Measurements from ENCODE around the gene SF3A1. TPM values are rescaled to one million over a fixed set of nuclear protein-coding genes. Genes with fewer than 3 reads are reported as not detected.
A peak's percentile ranks its signal among the peaks of the same experiment; 100 is the strongest.

SF3A1 gene
- total RNA-seq, 2 donors from 2014 or later: 151 to 194 TPM

DNA sequence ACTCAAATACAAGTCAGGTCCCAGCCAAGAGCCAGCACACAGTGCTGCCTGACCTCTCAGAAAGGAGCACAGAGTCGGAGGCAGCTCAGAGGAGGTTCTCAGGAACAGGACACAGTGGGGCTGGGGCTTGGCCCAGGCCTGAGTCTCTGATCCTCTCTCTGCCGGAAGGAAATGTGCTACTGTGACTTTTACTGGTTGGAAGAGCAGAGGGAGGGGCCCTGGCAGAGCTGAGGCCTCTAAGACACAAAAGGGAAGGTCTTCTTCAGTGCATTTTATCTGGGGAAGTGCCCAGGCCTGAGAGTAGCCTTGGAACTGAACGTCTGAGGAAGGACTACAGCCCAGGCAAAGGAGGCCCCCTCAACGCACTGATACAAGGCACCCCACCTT is 51.2 kb downstream of the SF3A1 start:
- intact Hi-C loops (cut with DNase I): no loop called here
- H3K36me3 ChIP-seq: no peaks in the 10 kb centered on the region
- peak; percentile 73 for DNase-seq

DNA sequence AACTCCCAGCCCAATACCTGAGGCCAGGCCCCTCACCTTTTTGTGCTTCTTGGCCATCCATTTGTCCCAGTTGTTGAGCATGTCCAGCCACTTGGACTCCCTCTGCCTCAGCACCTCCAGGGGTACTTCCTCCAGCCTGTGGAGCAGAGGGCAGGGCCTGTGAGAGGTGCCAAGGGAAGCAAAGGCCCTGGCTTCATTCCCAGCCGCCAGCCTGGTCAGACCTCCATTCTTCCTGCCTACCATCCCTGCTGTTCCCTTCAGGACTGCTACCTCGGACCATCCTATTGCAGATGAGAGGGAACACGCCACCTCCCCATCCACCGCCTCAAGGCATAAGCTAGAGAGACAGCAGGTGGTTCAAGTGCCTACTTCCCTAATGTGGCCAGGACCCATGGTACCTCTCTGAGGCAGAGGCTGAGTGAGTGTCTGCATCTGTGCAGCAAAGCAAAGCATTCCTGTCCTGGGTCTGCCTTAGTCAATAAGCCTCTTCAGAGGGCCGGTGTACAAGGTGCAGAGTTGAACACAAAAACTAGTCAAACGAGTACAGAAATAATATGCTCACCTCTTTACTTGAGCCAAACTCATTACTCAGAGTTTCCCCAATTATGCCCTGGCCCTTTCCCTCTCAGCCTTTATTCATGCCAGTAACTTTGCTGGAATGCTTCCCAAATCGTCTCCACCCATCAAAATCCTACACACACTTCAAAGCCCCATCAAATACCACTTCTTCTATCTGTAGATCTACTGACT is 52.0 kb downstream of the SF3A1 start:
- TF ChIP-seq, protein P1, sequence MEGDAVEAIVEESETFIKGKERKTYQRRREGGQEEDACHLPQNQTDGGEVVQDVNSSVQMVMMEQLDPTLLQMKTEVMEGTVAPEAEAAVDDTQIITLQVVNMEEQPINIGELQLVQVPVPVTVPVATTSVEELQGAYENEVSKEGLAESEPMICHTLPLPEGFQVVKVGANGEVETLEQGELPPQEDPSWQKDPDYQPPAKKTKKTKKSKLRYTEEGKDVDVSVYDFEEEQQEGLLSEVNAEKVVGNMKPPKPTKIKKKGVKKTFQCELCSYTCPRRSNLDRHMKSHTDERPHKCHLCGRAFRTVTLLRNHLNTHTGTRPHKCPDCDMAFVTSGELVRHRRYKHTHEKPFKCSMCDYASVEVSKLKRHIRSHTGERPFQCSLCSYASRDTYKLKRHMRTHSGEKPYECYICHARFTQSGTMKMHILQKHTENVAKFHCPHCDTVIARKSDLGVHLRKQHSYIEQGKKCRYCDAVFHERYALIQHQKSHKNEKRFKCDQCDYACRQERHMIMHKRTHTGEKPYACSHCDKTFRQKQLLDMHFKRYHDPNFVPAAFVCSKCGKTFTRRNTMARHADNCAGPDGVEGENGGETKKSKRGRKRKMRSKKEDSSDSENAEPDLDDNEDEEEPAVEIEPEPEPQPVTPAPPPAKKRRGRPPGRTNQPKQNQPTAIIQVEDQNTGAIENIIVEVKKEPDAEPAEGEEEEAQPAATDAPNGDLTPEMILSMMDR (IDR thresholded peaks at IDR 0.05): no peak
- peaks cover 49% of the 10 kb centered on the region for H3K4me1 ChIP-seq
- intact Hi-C loops (cut with DNase I): no loop called here
- H3K9me3 ChIP-seq: no peaks in the 10 kb centered on the region
- peak overlapping the region; percentile 67 for H3K27ac ChIP-seq
- peak overlapping the region; percentile 38 to 89 for H3K9ac ChIP-seq (ENCODE audit: low read depth in 2 of 2, low read length in 2 of 2)
- no peak for DNase-seq
- no peaks in the 10 kb centered on the region for H3K27me3 ChIP-seq
- no peak overlapping the region for H3K4me3 ChIP-seq
- H3K36me3 ChIP-seq: peaks cover 7% of the 10 kb centered on the region

More for the DNA sequence above, 51.2 kb downstream of the SF3A1 start:
- Histone ChIP-seq H3K4me3 (no peak overlapping the region), H3K9ac (ENCODE audit: low read depth in 2 of 2, low read length in 2 of 2) (peak overlapping the region; percentile 38 to 89), H3K27ac (peak overlapping the region; percentile 67), H3K9me3 (no peaks in the 10 kb centered on the region), H3K4me1 (peaks cover 56% of the 10 kb centered on the region), H3K27me3 (no peaks in the 10 kb centered on the region)
- TF ChIP-seq, protein P1 (IDR thresholded peaks at IDR 0.05): no peak

DNA sequence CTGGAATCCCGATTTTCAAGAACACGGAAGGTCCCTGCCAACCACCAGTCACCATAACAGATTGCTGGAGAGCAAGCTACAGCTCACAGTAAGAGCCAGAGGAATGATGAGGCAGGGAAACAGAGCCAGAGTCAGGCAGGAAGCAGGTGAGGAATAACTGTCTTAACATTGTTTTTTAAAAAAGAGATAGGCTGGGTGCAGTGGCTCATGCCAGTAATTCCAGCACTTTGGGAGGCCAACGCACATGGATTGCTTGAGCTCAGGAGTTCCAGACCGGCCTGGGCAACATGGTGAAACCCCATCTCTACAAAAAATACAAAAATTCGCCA is 53.9 kb downstream of the SF3A1 start:
- H3K9ac ChIP-seq (ENCODE audit: low read depth in 2 of 2, low read length in 2 of 2): peak overlapping the region in 1 of 2 donors; percentile 41

DNA sequence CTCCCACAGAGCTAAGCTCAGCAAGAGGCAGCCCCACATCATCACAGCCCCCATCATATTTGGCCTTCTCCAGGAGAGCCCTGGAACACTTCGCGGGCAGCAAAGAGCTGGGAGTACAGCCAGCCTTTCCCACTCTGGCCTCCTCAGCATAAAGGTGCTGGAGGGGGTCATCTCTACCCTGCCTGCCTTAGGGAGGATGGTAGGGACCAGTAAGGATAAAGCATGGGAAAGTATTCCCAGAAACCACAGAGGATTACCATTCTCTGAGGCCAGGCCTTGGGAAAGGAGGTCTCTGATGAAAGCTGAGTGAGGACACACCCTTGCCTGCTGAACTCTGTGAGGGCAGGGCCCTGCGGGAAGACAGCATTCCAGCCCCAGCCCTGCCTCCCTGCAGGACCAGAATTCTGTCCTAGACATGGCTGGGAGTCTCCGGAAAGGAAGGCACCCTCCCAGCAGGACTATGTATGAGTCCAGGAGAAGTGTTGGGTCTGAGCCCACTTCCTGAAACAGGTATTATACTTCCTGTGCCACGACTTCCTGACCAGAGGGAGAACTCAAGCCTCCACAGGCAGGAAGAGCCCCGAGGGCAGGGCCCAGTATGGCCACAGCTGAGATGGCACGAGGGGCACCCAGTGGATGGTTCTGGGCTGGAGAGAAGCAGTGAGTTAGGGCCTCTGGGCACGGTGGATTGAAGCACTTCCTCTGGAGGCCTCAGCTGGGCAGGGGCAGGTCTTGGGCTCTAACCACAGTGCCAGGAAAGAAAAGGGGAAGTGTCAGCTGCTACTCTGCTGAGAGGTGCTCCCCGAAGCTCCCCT is 54.5 kb downstream of the SF3A1 start:
- TF ChIP-seq, protein P1 (IDR thresholded peaks at IDR 0.05): no peak
- intact Hi-C loops (cut with DNase I): no loop called here
- H3K4me1 ChIP-seq: peaks cover 45% of the 10 kb centered on the region
- peaks cover 14% of the 10 kb centered on the region for H3K36me3 ChIP-seq
- H3K4me3 ChIP-seq: no peak overlapping the region
- peak overlapping the region in 1 of 2 donors; percentile 69 for H3K9ac ChIP-seq (ENCODE audit: low read depth in 2 of 2, low read length in 2 of 2)
- DNase-seq: peak; percentile 74
- no peaks in the 10 kb centered on the region for H3K27me3 ChIP-seq
- H3K9me3 ChIP-seq: no peaks in the 10 kb centered on the region
- peak overlapping the region; percentile 59 for H3K27ac ChIP-seq

More for the DNA sequence above, 53.9 kb downstream of the SF3A1 start:
- DNase-seq: no peak
- Histone ChIP-seq H3K27ac (peak overlapping the region; percentile 59), H3K4me1 (peaks cover 45% of the 10 kb centered on the region), H3K36me3 (peaks cover 14% of the 10 kb centered on the region), H3K27me3 (no peaks in the 10 kb centered on the region), H3K9me3 (no peaks in the 10 kb centered on the region), H3K4me3 (no peak overlapping the region)
- TF ChIP-seq, protein P1 (IDR thresholded peaks at IDR 0.05): no peak
- intact Hi-C loops (cut with DNase I): no loop called here

DNA sequence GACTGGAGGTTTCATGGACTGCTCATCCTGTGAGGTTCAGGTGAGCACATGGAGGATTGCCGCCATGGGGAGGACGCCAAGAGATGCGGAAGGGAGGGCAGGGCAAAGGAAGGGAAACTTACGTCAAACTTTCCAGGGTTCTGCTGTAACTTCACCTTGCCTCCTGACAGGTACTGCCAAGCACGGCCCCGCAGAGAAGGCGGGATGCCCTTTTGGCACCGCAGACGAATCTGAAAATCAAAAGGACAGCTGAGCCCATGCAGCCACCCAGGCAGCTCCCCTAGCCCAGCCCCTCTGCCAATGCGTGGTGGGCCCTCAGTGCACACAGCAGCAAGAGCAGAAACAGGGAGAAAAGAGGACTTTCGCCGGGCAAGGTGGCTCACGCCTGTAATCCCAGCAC is 57.4 kb downstream of the SF3A1 start:
- no peak for DNase-seq
- H3K36me3 ChIP-seq: peaks cover 14% of the 10 kb centered on the region
- no peak overlapping the region for H3K27ac ChIP-seq
- H3K9me3 ChIP-seq: no peaks in the 10 kb centered on the region
- no peak overlapping the region for H3K4me3 ChIP-seq
- H3K27me3 ChIP-seq: no peaks in the 10 kb centered on the region
- no peak overlapping the region for H3K9ac ChIP-seq (ENCODE audit: low read depth in 2 of 2, low read length in 2 of 2)
- TF ChIP-seq, protein P1 (IDR thresholded peaks at IDR 0.05): no peak
- peaks cover 22% of the 10 kb centered on the region for H3K4me1 ChIP-seq
- intact Hi-C loops (cut with DNase I): no loop called here
